SK-N-SH treated with all-trans-retinoic acid at 6 μM for 48 hours (cell line): ENCODE data around the gene UNC119B.

Experiments used
- ATAC-seq: fragments of 200-7000 bp; cut with Tn5 transposase; 3 replicates; pipeline ENCODE4 v1.9.1; 2020; ENCODE audit warnings: mild to moderate bottlenecking, moderate library complexity
- ARNTL ChIP-seq: fragments of 450-650 bp; formaldehyde crosslinking; IDR thresholded peaks from 2 replicates; pipeline ENCODE4 v1.5.0; 2020; ENCODE audit warnings: low read depth, mild to moderate bottlenecking, moderate library complexity, borderline replicate concordance
- BACH2 ChIP-seq: fragments of 250-450 bp; sonication (Bioruptor Pico); IDR thresholded peaks from 2 replicates; pipeline ENCODE4 v1.9.0; 2021; ENCODE audit warnings: mild to moderate bottlenecking, borderline replicate concordance
- CSRNP3 ChIP-seq: fragments of 250-450 bp; sonication (Bioruptor Pico); IDR thresholded peaks from 2 replicates; pipeline ENCODE4 v1.5.1; 2021; ENCODE audit warnings: mild to moderate bottlenecking, moderate library complexity
- ESRRG ChIP-seq: fragments of 250-450 bp; sonication (Bioruptor Pico); IDR thresholded peaks from 2 replicates; pipeline ENCODE4 v1.6.1; 2021; ENCODE audit warnings: mild to moderate bottlenecking
- GLIS3 ChIP-seq: fragments of 250-450 bp; sonication (Bioruptor Pico); IDR thresholded peaks from 2 replicates; pipeline ENCODE4 v1.5.0; 2020; ENCODE audit warnings: mild to moderate bottlenecking, moderate library complexity
- ISL1 ChIP-seq: fragments of 250-450 bp; sonication (Bioruptor Pico); IDR thresholded peaks from 2 replicates; pipeline ENCODE4 v2.1.2; 2022; ENCODE audit warnings: mild to moderate bottlenecking, moderate library complexity
- OSR1 ChIP-seq: fragments of 250-450 bp; sonication (Bioruptor Pico); IDR thresholded peaks from 2 replicates; pipeline ENCODE4 v1.8.0; 2022; ENCODE audit warnings: moderate library complexity, mild to moderate bottlenecking, inconsistent platforms
- PATZ1 ChIP-seq: fragments of 250-450 bp; sonication (Bioruptor Pico); IDR thresholded peaks from 2 replicates; pipeline ENCODE4 v1.8.0; 2020; ENCODE audit warnings: mild to moderate bottlenecking, moderate library complexity, borderline replicate concordance
- POU6F1 ChIP-seq: fragments of 250-450 bp; sonication (Bioruptor Pico); IDR thresholded peaks from 2 replicates; pipeline ENCODE4 v1.8.0; 2021; ENCODE audit warnings: low read depth, mild to moderate bottlenecking, moderate library complexity, borderline replicate concordance
- PPARA ChIP-seq: fragments of 250-450 bp; sonication (Bioruptor Pico); IDR thresholded peaks from 2 replicates; pipeline ENCODE4 v1.5.0; 2020; ENCODE audit warnings: mild to moderate bottlenecking, borderline replicate concordance
- RARB ChIP-seq: fragments of 250-450 bp; sonication (Bioruptor Pico); IDR thresholded peaks from 2 replicates; pipeline ENCODE4 v1.8.0; 2021; ENCODE audit warnings: mild to moderate bottlenecking, moderate library complexity
- SNAI2 ChIP-seq: fragments of 250-450 bp; sonication (Bioruptor Pico); IDR thresholded peaks from 2 replicates; pipeline ENCODE4 v1.5.0; 2020; ENCODE audit warnings: mild to moderate bottlenecking, moderate library complexity
- TOX ChIP-seq: fragments of 250-450 bp; sonication (Bioruptor Pico); IDR thresholded peaks from 2 replicates; pipeline ENCODE4 v1.8.0; 2021; ENCODE audit warnings: mild to moderate bottlenecking, moderate library complexity, borderline replicate concordance
- TSHZ2 ChIP-seq: fragments of 250-450 bp; sonication (Bioruptor Pico); IDR thresholded peaks from 2 replicates; pipeline ENCODE4 v1.5.0; 2020; ENCODE audit warnings: mild to moderate bottlenecking, moderate library complexity
- ZFP3 ChIP-seq: fragments of 250-450 bp; sonication (Bioruptor Pico); IDR thresholded peaks from 2 replicates; pipeline ENCODE4 v1.5.0; 2020; ENCODE audit warnings: mild to moderate bottlenecking, moderate library complexity
- ZFP30 ChIP-seq: fragments of 450-650 bp; formaldehyde crosslinking; IDR thresholded peaks from 2 replicates; pipeline ENCODE4 v1.5.0; 2022; ENCODE audit warnings: mild to moderate bottlenecking, moderate library complexity
- ZNF565 ChIP-seq: fragments of 450-650 bp; formaldehyde crosslinking; conservative IDR thresholded peaks from 2 replicates; pipeline ENCODE4 v1.5.0; 2020; ENCODE audit warnings: low read depth, mild to moderate bottlenecking, moderate library complexity
- ZNF70 ChIP-seq: fragments of 450-650 bp; formaldehyde crosslinking; IDR thresholded peaks from 2 replicates; pipeline ENCODE4 v1.5.0; 2020; ENCODE audit warnings: mild to moderate bottlenecking, moderate library complexity
- ZNF8 ChIP-seq: fragments of 450-650 bp; formaldehyde crosslinking; IDR thresholded peaks from 2 replicates; pipeline ENCODE4 v1.5.0; 2020; ENCODE audit warnings: mild to moderate bottlenecking, moderate library complexity

The UNC119B gene

GRCh38 chr12:120698665-120699064, 11.6 kb upstream of the UNC119B start (continued):
- TF ChIP-seq TOX (CRISPR knock-in tag) (no peak), GLIS3 (CRISPR knock-in tag) (no peak), OSR1 (CRISPR knock-in tag) (no peak), ZFP30 (CRISPR knock-in tag) (no peak), SNAI2 (CRISPR knock-in tag) (no peak)

- no peak for TF ChIP-seq ZFP3 (CRISPR knock-in tag)
Observed at GRCh38 chr12:120699553-120699952, 10.7 kb upstream of the UNC119B start.

GRCh38 chr12:120700886-120701285, 9.4 kb upstream of the UNC119B start:
- no peak for ATAC-seq
- TF ChIP-seq CSRNP3 = no peak
- no peak for TF ChIP-seq ESRRG (CRISPR knock-in tag)
- TF ChIP-seq SNAI2 (CRISPR knock-in tag) = no peak
- TF ChIP-seq TSHZ2 (CRISPR knock-in tag) = no peak
- no peak for TF ChIP-seq ZNF8 (CRISPR knock-in tag)
- TF ChIP-seq GLIS3 (CRISPR knock-in tag) = no peak
- TF ChIP-seq PPARA (CRISPR knock-in tag) = no peak
- no peak for TF ChIP-seq ZNF565 (CRISPR knock-in tag)
- no peak for TF ChIP-seq PATZ1 (CRISPR knock-in tag)
- TF ChIP-seq POU6F1 = no peak
- TF ChIP-seq ZNF70 (CRISPR knock-in tag) = no peak
- no peak for TF ChIP-seq RARB
- TF ChIP-seq, all 23 proteins: peak for 0

More at GRCh38 chr12:120699553-120699952, 10.7 kb upstream of the UNC119B start:
- ATAC-seq = no peak

- TF ChIP-seq ISL1 (CRISPR knock-in tag) (0 out of 2 replicates have a peak, but pooled peaks have one; percentile 7), ZFP3 (CRISPR knock-in tag) (no peak)
Observed at GRCh38 chr12:120702637-120703036, 7.6 kb upstream of the UNC119B start.

GRCh38 chr12:120703311-120703942, 6.8 kb upstream of the UNC119B start:
- no peak for ATAC-seq
- TF ChIP-seq ARNTL (CRISPR knock-in tag) (no peak), ZNF8 (CRISPR knock-in tag) (no peak), PPARA (CRISPR knock-in tag) (no peak), SNAI2 (CRISPR knock-in tag) (no peak), RARB (no peak), OSR1 (CRISPR knock-in tag) (no peak), ZFP30 (CRISPR knock-in tag) (no peak), TSHZ2 (CRISPR knock-in tag) (no peak), BACH2 (CRISPR knock-in tag) (no peak), ESRRG (CRISPR knock-in tag) (no peak), CSRNP3 (no peak)

More at GRCh38 chr12:120702637-120703036, 7.6 kb upstream of the UNC119B start:
- ATAC-seq = no peak
